22Rv1 (cell line): Measurements from ENCODE around the gene IMPDH1.

Source experiments
- H3K27ac ChIP-seq: fragments of 450-650 bp; 2 replicates; pipeline ENCODE4 v1.5.1; 2017
- ZFX ChIP-seq: fragments of 450-650 bp; IDR thresholded peaks from 2 replicates; pipeline ENCODE4 v1.6.1; 2017; ENCODE audit warnings: antibody characterized with exemption, borderline replicate concordance
- TF ChIP-seq, protein P1 (sequence below): fragments of 450-650 bp; IDR thresholded peaks from 2 replicates; pipeline ENCODE4 v1.5.1; 2017; ENCODE audit warnings: mild to moderate bottlenecking

IMPDH1 gene

GRCh38 chr7:128390871-128391565 is 18.8 kb downstream of the IMPDH1 start:
- TF ChIP-seq ZFX: no peak
- TF ChIP-seq, protein P1, sequence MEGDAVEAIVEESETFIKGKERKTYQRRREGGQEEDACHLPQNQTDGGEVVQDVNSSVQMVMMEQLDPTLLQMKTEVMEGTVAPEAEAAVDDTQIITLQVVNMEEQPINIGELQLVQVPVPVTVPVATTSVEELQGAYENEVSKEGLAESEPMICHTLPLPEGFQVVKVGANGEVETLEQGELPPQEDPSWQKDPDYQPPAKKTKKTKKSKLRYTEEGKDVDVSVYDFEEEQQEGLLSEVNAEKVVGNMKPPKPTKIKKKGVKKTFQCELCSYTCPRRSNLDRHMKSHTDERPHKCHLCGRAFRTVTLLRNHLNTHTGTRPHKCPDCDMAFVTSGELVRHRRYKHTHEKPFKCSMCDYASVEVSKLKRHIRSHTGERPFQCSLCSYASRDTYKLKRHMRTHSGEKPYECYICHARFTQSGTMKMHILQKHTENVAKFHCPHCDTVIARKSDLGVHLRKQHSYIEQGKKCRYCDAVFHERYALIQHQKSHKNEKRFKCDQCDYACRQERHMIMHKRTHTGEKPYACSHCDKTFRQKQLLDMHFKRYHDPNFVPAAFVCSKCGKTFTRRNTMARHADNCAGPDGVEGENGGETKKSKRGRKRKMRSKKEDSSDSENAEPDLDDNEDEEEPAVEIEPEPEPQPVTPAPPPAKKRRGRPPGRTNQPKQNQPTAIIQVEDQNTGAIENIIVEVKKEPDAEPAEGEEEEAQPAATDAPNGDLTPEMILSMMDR: no peak
- no peak overlapping the region for H3K27ac ChIP-seq

DNA sequence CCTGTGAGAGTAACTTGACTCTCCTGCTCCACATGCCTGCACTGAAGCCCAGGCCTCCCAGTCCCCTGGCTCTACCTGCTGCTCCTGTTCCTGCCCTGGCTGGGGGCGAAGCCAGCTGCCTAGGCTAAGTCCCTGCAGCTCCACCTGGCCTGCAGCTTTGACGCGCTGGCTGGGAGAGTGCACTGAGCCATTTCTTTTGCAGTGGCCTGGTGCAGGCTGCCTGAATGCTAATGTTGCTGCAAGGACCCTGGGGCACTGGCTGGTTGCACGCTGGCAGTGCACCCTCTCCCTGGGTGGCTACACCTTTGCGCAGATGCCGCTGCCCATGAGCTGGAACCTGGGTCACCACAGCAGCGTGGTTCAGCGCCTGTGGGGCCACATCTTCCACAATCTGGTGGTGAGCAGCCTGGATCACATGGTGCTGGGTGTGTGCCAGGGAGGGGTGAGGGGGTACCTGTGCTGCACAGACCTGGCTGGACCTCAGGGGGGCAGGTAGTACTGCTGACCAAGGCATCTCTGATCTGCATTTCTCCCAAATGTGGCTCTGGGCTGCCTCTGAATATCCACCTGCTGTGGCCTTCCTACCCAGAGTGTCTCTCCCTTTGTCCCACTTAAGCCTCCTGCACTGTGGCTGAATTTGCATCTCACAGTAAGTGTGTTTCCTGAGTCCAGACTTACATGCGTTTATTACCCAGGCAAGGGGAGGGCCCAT is 20.0 kb downstream of the IMPDH1 start:
- H3K27ac ChIP-seq: no peak overlapping the region
- no peak for TF ChIP-seq ZFX
- TF ChIP-seq, protein P1: no peak

DNA sequence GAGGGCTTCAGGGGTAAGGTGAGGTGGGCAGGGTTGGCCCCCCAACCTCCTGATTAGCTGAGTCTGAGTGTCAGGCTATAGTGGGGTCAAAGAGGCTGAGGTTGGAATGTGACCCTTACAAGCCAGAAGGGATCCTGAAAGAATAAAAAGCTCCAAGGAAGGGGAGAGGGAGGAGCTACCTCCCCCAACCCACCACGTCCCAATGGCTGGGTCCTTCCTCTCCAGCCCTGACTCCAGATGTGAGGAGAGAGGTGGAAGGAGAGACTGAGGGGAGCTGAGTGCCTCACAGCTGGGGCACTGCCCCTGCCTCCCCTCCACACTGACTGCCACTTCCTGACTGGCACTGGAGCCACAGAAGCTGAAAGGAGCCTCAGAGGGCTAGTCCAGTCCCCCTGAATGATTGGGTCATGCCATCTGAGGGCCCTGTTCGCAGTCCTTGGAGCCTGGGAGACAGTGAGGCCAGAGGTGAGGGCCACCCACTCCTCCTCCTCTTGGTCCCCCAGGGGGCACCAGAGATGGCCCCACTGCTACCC is 20.6 kb downstream of the IMPDH1 start:
- H3K27ac ChIP-seq: no peak overlapping the region
- no peak for TF ChIP-seq ZFX
- TF ChIP-seq, protein P1: no peak

GRCh38 chr7:128388145-128388485 is 21.7 kb downstream of the IMPDH1 start:
- H3K27ac ChIP-seq: no peak overlapping the region
- no peak for TF ChIP-seq ZFX
- TF ChIP-seq, protein P1: no peak

DNA sequence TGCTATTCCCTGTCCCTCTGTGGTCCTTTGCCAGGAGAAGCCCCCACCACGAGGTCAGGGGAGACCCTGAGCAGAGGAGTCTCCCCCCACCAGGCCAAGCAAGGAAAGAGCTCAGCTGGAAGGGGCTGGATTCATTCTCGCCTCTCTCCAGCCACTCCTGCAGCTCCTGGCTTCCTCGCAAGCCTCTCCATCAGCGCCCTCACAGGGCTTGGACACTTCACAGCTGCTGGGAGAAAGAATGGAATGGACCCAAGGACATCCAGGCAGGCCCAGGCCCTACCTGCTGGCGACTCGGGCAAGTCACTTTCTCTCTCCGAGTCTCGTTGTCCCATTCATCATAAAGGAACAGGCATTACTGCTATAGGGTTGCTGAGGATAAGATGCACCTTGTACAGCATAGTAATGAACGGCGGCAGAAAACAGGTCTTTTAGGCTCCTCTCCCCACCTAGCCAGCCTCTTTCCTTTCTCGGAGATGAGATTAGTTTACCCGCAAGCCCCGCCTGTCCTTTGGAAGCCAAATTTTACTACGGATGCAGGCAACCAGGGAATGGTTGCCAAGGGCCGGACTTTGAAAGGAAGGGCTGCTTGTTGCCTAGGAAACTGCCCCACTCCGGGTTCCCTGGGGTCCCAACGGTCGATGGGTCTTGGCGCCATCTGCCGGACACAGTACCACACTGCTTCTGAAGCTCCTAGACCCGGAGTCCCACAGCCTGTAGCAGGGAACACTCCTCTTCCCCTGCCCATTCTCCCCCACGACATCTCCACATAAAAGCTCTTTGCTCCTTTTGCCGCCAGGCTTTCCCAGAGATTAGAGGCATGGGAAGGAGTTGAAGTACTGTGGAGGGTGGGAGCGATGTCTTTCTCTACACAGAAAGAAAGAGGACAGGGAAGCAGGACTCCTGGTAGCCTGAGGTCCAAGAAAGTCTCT is 22.3 kb downstream of the IMPDH1 start:
- no peak overlapping the region for H3K27ac ChIP-seq
- no peak for TF ChIP-seq ZFX
- TF ChIP-seq, protein P1: peak; percentile 98

DNA sequence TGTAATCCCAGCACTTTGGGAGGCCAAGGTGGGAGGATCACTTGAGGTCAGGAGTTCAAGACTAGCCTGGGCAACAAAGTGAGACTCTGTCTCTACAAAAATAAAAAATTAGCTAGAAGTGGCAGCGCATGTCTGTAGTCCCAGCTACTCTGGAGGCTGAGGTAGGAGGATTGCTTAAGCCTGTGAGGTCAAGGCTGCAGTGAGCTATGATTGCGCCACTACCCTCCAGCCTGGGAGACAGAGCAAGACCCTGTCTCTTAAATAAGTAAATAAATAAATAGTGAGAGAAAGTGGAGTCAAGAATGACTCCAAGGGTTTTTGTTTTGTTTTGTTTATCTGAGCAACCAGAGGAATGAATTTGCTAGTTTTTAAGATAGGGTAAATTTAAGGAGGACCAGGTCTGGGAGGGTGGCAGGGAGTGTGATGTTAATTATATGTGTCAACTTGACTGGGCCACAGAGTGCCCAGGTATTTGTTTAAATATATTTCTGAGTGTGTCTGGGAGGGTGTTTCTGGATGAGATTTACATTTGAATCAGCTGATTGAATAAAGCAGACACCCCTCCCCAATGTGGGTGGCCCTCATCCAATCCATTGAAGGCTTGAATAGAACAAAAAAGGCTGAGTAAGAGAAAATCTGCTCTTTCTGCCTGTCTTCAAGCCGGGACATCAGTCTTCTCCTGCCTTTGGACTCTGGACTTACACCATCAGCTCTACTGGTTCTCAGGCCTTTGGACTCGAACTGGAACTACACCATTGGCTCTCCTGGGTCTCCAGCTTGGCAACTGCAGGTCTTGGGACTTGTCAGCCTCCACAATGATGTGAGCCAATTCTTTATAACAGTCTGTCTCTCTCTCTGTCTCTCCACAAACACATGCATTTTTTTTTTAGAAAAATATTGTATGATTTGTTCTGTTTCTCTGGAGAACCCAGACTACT is 23.5 kb downstream of the IMPDH1 start:
- no peak overlapping the region for H3K27ac ChIP-seq
- TF ChIP-seq, protein P1: no peak
- TF ChIP-seq ZFX: no peak
